Right renal cortex interstitium (tissue), 3 donors: ENCODE data around the gene ESYT2. TPM values are rescaled to one million over a fixed set of nuclear protein-coding genes. Genes with fewer than 3 reads are reported as not detected.
A peak's percentile ranks its signal among the peaks of the same experiment; 100 is the strongest.
"Not testable (repeated sequence)": the region's sequence is repeated elsewhere in the genome, so short reads cannot be mapped to it uniquely, and the experiment has no call there.

ENCODE experiments used
- DNase-seq, 3 donors: peaks; one replicate each; pipeline ENCODE4 v3.0.0-alpha.2; 2013; ENCODE audit warnings: low read depth in 3 of 3, low spot score in 2 of 3
- polyA plus RNA-seq, 3 donors: library from polyadenylated mRNA; unstranded; fragments of 120-200 nt; gene quantifications; one replicate each; pipeline ENCODE4 v1.2.1, GENCODE V29; 2013; ENCODE audit not compliant: insufficient read length in 3 of 3

ESYT2 gene
- polyA plus RNA-seq, 3 donors: 47.1 to 48.0 (median 47.7) TPM

DNA sequence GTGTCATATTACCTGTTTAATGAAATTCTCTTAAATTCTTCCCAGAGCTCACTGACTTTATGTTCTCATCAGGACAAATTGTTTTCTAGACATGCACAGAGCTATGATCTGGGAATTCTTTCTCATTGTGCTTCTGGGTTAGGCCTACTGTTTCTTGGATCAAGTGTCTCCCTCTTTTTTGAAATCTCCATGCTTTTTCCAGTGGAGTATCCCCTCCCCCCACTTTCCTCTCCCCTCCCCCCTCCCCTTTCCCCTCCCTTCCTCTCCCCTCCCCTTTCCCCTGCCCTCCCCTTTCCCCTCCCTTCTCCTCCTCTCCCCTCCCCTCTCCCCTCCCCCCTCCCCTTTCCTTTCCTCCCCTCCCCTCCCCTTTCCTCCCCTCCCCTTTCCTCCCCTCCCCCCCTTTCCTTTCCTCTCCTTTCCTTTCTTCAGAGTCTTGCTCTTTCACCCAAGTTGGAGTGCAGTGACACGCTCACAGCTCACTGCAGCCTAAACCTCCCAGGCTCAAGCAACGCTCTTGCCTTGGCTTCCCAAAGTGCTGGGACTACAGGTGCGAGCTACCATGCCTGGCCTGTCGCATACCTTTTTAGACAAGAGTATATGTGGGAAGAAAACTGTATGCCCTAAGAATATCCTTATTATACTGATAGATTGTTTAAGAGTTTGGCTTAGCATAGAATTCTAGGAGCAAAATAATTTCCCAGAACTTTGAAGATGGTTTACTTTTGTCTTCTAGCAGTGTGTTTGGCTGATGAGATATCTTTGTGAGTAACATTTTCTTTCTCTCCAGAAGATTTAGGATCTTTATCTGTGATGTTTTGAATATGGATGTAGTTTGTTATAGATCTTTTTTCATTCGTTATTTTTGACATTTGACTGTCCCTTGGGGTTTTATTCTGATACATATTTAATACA lies 29.5 kb upstream of the ESYT2 start:
- DNase-seq: no peak

DNA sequence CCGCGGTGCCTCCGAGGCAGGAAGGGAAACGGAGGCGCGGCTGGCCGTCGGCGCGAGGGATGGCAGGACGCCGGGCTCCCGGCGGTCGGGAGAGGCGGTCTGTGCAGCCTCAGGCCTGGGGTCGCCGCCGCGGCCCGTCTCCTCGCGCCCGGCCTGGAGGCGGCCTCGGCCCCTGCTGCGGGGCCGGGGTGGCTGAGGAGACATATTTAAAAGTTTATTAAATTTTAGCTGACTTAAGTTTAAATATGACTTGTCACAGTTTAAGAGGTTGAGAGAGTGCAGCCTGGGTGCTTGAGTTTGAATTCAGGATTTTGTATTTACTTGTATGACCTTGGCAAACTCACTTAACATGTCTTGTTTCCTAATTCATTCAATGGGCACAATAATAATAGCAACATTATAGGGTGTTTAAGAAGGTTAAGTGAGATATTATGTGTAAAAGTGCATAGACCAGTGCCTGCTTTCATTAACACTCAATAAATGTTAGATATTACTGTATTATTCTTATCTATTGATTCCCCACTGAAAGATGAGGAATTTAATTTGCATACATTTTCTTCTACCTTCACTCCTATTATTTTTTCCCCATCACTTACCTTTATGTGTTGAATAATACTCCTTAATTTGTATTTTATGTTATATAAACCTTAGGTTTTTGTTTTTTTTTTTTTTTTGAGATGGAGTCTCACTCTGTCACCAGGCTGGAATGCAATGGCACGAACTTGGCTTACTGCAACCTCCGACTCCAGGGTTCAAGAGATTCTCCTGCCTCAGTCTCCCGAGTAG lies 27.8 kb upstream of the ESYT2 start:
- DNase-seq: no peak

DNA sequence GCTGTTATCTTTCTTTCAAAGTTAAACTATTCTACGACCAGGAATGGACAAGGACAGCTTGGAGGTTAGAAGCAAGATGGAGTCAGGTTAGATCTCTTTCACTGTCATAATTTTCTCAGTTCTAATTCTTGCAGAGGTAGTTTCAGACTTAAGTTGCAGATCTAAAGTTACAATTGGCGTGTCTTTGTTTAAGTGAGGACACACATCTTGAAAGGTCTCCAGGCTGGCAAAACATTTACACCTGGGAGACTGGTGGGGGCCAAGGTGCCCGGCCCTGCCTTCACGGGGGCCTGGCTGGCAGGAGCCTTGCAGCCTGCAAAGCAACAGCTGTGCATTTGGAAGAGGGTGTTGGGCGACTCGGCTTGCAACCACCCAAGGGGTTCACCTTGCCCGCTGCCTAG lies 25.4 kb upstream of the ESYT2 start:
- DNase-seq: no peak

DNA sequence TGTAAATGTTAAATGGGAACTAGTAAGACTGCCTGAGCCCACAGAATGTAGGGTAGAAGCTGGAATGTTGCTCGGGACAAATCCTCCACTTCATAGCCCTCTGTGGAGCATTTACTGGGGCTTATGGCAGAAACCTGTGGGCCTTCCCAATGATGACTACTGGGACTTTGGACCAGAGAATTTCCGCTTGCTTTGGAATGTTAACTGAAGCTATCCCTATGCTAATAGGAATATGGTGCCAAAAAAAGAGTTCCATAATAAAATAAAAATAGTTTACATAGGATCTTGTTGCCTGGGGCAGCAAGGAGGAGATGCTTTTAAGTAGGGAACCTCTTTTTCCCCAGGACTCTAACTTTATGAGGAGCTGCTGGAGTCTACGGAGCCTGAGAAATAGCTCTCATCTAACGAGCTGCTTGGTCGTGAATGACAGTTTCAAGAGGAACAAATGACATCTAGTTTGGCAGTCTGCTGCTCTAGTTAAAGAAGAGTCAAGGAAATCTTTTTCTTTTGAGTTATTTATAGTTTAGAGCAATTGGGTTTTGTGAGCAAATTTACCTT lies 21.3 kb upstream of the ESYT2 start:
- DNase-seq: no peak

DNA sequence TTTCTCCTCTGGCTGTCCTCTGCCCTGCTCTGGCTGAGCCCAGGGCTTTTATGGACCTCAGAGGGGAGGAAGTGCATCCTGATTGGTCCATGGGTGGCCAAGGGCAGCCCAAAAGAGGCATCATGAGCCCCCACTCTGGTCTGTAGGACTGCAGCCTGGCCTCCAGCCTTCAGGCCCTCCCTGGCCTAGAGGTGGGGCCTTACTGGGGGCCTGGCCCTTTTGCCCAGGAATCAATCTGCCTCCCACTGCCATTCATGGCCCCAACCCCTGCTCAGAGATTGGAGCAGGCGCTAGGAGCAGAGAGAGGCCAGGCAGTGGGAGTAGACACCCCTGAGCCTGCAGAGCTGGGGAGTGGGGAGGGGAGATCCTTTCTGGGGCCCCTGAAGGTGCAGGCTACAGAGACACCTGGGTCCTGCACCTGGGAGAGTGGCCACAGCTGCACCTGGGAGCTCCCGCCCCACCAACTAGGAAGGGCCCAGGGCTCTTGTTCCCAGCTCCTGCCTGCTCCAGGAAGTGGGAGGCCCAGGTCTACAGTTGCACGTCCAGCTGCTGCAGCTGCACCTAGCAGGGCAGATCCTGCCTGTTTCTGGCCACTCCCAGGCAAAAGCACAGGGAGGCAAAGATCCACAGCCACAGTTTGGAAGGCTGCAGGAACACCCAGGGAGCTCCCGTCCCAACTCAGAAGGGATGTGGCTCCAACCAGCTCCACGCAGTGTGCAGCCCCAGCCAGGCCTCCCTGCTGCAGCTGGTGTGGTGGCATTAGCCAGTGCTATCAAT lies 20.6 kb upstream of the ESYT2 start:
- DNase-seq: no peak

DNA sequence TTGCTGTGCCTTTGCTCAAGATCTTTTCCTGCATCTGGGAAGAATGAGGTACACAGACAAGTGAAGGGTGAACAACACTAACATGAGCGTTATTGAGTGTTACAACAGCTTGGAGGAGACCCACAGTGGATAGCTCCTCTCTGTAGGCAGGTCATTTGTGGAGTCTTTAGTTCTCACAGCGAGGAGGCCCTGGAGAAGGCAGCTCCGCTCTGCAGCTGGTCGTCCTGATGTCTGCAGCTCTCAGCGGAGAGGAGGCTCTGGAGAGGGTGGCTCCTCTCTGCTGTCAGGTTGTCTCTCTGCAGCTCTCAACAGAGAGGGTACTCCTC lies 20.1 kb upstream of the ESYT2 start:
- no peak for DNase-seq

DNA sequence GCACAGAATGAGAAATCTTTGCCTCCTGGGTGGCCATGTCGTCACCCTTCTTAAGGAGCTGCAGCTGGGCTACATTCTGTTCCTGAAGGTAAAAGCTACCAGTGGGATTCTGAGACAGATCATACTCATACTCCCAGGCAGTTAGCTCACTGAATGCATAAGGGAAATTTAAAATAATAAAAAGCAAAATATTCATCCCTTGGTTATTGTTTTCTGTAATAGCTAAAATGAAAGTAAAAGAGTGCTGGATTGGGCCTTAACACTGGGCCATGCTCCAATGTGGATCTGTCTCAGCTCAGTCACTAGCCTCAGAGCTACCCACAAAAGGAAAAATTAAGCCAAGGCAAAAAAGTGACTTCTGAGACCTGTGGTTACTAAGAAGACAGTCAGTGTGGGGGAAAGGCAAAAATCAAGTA lies 18.1 kb upstream of the ESYT2 start:
- no peak for DNase-seq

DNA sequence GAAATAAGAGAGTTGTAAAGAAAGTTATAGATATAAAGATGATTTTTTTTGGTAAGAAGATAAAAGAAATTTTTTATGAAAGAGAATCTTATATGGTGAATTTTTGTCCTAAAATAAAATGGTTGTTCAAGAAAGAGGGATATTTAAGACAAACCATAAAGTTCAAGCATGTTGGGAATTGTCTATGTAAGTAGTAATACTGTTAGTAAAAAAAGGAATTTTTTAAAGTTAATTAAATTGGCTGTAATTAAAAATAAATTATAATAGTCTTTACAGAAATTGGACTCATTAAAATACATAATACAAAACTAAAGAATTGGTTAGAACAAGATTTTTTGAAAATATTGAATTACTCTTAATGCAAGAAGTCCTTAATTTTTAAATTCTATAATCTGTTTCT lies 17.0 kb upstream of the ESYT2 start:
- no peak for DNase-seq

DNA sequence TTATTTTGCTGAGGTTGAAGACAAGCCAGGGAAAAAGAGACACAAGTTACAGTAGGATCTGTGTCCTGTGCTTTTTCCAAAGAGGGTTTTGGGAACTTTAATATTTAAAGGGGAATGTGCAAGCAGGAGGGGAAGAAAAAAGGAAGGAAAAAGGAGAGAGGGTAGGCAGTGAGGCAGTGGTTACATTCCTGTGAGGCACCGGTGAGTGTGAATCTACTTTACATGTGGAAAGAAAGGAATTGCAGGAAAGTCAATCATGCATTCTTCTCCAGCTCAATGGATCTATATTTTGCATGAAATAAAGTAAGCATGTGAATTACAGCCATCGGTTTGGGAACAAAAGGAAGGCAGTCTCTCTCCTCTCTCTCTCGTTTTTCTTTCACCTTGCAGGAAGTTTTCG lies 14.5 kb upstream of the ESYT2 start:
- no peak for DNase-seq

DNA sequence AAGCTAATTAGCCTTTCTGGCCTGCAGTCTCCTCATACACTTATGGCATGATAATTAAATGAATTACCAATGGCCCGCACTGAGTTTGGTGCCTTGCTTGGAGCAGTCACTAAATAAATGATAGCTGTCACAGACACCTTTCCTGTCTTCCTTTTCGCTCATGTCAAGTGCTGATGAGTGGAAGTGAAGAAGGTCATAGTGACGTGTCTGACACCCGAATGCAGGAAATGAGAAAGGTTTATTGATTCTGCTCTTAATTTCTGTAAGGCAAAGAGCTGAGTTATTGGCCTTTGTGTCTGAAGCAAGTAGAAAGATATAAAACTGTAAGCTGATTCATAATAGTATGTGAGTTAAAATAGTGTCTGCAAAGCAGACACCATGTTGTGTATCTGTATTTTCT lies 13.2 kb upstream of the ESYT2 start:
- DNase-seq: no peak

DNA sequence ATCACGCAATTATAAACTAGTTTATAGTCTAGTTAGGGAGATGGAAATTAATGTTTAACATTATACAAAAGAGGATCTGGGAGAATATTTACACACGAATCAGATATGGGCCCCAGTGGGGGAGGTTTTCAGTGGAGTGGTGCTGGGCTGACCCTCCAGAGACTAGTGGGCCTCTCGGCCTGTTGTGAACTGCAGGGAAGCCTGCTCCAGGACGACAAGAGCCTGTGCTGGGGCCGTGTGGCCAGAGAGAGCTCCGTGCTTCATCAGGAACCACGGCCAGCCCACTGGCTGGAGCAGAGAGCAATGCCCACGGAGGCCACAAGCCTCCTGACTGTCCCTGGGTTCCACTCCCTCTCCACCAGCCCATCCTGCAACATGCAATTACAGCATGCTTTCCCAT lies 11.3 kb upstream of the ESYT2 start:
- DNase-seq: no peak

DNA sequence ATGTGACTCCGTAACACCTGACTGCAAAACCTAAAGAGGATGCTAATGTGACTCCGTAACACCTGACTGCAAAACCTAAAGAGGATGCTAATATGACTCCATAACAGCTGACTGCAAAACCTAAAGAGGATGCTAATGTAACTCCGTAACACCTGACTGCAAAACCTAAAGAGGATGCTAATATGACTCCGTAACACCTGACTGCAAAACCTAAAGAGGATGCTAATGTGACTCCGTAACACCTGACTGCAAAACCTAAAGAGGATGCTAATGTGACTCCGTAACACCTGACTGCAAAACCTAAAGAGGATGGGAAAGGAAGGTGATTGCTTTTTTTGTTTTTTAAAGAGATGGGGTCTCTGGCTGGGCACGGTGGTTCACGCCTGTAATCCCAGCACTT lies 9.9 kb upstream of the ESYT2 start:
- DNase-seq: not testable (repeated sequence)

DNA sequence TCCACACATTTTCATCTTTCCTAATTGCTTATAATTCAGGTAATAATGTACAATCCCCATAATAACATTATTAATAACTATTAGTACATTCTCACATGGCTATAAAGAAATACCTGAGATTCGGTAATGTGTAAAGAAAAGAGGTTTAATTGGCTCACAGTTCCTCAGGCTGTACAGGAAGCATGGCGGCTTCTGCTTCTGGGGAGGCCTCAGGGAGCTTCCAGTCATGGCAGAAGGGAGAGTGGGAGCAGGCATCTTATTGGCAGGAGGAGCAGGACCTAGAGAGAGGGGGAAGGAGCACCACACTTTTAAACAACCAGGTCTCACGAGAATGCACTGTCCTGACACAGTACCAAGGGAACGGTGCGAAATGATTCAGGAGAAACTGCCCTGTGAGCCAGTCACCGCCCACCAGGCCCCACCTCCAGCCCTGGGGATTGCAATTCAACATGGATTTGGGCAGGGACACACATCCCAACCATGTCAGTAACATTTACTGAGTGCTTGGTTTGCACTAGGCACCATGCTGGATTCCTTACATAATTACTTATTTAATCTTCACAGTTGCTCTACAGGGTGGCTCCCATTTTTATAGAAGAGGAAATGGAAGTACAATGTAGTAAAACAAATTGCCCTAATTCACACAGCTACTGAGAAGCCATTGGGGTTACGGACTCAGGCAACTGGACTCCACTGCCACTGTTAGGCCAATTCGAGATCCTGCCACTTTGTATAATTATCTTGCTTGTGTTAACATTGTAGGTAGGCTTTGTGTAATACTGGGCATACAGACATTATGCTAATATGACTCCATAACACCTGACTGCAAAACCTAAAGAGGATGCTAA lies 8.7 kb upstream of the ESYT2 start:
- no peak for DNase-seq

DNA sequence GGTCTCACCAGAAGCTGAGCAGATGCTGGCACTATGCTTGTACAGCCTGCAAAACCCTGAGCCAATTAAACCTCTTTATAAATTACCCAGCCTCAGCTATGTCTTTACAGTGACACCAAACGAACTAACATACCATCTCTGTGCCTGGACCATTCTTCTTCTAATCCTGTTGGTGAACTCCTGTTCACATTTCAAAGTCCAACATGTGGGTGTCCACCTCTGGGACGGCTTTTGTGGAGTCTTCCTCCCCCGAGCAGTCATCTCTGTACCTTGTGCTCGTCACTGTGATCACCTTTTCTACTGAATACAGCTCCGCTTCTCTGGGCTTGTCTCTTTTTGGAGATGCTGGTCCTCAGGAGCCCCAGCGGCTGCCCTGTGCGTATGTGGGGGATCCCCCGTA lies 7.4 kb upstream of the ESYT2 start:
- DNase-seq: no peak

DNA sequence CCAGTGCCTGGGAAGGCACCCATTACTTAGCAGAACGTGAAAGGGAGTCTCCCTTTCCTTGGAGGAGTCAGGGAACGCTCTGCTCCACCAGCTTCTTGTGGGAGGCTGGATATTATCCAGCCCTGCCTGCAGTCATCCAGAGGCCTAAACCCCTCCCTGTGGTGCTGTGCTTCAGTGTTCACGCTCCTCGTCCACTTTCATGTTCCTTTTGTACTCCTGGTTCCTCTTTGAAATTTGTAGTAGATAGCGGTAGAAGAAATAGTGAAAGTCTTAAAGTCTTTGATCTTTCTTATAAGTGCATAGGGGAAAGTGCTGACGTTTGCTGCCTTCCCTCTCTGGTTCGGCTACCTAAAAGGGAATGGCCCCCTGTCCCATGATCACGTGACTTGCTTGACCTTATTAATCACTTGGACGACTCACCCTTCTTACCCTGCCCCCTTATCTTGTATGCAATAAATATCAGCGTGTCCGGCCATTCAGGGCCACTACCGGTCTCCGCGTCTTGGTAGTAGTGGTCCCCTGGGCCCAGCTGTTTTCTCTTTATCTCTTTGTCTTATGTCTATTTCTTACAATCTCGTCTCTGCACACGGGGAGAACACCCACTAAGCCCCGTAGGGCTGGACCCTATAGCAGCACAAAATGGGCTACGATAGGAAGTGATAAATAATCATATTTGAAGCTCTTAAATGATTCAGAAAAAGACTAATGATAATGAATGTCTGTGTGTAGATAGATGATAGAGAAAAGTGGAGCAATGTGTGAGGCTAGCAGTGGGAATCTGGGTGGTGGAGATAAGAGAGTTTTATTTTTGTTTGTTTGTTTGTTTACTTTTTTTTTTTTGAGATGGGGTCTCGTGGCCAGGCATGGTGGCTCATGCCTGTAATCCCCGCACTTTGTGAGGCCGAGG lies 5.8 kb upstream of the ESYT2 start:
- no peak for DNase-seq

DNA sequence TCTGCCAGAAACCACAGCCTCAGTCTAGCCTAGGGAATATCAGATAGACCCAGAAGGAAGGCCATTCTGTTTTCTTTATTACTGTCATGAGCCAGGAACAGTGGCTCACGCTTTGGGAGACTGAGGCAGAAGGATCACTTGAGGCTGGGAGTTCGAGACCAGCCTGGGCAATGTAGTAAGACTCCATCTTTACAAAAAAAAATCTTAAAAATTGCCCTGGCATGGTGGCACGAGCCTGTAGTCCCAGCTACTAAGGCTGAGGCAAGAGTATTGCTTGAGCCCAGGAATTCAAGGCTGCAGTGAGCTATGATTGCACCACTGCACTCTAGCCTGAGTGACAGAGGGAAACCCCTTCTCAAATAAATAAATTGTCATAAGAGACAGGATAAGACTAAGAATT lies 3.7 kb upstream of the ESYT2 start:
- DNase-seq: no peak

DNA sequence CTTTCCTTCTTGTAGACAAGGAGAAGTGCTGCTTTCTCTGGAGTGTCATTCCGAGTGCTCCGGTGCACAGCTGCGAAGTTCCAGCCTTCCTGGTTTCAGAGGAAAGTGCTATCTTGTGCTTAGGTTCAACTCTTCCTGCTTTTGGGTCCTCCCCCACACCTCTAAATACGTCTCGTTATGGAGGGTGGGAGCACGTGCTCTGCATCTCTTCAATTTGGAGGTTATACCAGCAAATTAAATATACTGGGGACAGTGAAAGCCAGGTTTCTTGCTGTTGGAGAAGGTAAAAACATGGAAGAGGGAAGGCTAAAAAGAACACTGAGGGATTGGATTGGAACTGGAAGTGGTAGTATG lies 2.4 kb upstream of the ESYT2 start:
- no peak for DNase-seq

DNA sequence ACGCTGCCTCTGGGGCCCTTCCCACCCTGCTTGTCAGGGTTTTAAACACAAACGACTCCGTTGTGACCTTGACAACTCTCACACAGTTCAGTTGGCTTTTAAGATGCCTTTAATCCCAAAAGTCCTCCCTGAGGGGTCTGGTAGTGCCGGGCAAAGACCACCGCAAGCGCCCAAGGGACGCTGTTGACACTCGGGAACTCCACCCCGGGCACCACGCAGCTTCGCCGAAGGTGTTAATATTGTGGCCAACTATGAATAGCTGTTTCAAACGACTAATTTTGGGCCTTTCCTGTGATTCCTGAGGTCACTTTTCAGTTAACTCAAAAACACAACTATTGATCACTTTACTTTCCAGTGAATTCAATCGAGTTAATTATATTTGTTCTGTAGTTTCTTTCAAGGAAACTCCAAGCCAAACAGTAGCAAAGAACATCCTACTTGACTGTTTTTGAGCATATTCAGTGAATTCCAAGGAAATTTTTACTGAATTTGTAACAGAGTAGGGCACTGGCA lies 958 bp upstream of the ESYT2 start:
- DNase-seq: no peak

DNA sequence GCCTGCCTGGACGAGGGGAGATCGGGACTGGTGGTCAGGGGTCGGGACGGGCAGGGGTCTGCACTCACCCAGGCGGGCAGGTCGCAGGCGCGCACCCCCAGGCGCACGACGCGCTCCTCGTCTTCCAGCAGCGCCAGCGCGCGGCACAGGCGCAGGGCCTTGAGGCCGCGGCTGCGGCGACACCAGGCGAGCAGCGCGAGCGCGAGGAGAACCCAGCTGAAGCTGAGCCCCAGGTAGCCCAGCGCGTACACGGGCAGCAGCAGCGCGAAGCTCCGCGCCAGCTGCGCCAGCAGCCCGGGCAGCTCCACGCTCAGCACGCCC lies 328 bp downstream of the ESYT2 start:
- DNase-seq: peak in 1 of 3 donors; percentile 46
